ENCODE measurements around the gene CYFIP1.

The CYFIP1 gene

DNA sequence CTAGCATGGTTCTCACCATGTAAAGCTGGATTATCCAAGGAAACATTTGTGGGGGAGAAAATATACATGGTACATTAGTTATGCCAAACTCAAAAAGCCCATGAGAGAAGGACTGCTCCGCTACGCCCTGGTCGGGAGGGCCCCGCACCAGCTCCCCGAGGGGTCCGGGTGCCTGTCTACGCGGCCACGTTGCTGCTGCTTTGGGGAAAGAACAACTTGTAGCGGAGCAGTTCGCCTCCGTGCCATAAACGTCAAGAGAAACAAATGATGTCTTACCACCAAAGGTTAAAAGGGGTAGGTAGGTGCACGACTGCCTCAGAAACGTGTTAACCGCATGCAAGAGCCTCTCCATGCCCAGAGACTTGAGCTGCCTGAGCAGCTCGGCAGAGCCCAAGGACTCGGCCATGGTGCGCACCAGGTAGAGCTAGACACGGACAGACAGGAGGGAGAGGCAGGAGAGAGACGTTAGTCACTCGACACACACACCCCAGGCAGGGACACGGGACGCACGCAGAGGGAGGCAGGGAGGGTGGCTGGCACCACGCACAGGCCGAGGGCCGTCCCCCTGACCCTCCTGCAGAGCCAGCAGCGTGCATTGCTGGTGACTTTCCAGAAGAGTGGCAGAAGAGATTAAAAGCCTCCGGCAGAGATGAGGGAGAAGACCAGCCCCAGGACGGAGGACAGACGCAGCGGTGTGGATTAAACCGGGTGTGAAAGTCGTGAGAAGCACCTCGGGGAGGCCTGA is 63.4 kb downstream of the CYFIP1 start:
- DNase-seq (ENCODE audit: low read depth) = no peak

DNA sequence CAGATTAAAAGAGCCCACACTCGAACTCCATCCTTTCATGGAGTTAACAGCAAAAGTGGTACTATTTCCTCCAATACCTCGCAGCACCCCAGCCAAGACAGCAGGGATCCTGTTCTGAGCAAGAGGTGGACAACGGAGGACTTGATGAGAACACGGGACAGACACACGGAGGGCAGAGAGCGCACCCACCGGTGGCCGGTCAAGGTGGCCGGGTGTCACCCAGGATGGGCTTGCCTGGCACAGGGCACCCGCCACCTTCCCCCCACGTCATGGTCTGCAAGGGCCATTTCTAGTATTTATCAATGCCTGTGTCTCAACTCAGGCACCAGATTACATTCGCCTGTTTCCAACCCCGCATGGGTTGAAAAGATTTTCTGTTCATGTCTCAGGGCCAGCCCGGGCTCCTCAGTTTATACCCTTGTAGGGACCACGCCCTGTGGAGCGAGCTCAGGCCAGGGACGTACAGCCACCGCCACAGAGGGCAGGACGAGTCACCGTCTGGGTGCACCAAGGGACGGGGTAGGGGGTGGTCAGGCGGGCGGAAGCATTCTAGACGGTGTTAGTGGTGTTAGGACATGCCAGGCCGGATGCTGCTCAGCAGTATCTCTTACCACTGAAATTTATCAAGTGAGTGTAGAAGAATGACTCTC is 64.2 kb downstream of the CYFIP1 start:
- no peak for DNase-seq (ENCODE audit: low read depth)

DNA sequence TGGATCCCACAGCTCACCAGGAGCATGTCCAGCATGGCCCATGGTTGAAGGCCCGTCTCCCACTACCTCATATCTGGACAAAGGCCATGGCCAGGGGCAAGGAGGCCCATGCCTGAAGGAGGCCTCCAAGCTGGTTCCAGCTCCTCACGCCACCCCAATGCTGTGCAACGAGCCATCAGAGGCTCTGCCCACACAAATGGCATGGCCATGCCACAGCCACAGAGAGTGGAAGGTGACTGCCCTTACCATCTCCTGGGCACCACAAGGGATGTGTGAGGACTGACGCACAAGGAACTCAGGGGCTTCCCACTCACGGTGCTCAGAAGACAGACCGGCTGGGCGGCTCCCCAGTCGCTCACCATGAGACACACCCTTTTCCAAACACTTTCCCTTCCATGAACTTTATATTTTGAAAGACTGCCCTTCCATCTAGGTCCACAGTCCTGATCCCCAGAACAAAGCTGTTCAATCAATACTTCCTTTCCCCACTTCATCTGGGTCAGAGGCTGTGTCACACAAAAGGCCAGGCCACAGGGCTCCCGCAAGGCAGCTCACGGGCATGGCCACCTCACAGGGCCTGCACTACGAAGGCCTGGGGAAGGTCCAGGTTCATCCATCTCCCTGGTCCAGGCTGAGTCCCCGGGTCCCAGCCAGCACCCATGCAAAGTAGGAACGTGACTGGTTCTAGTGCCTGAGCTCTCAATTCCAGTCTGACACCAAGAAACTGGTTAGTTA is 66.4 kb downstream of the CYFIP1 start:
- no peak for DNase-seq (ENCODE audit: low read depth)

DNA sequence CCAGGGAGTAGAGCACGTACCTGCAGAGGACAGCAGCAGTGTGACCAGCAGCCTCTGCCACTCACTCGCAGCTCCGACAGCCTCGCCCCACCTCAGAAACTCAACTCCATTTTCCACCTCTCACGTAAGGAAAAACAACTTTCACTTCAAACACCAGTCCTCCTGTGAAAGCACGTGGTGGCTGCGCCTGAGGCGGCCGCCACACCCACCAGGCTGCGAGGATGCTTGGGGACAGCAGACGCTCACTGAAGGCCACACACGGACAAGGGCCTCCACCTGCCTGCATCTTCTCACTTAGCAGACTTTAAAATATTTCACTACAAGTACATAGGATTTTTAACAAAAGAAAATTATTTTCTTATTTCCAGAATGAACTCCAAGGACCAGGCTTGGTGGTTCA is 67.9 kb downstream of the CYFIP1 start:
- no peak for DNase-seq (ENCODE audit: low read depth)

DNA sequence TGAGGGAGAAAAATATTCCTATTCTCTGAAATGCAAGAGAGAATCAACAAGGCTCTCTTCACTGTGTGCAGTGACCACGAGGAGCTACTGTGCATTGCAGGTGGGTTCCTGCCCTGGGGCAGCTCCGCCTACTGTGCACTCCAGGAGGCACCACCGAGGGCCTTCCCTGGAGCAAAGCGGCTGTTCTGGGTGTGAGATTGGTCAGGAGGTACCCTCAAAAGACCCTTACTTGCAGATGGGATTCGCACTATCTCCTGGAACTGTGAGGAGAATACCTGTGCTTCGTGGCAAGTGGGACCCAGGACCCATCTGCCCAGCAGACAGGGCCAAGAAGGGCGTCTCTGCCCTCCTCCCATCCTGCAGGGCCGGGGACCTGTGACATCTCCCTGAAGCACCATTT is 68.9 kb downstream of the CYFIP1 start:
- no peak for DNase-seq (ENCODE audit: low read depth)

DNA sequence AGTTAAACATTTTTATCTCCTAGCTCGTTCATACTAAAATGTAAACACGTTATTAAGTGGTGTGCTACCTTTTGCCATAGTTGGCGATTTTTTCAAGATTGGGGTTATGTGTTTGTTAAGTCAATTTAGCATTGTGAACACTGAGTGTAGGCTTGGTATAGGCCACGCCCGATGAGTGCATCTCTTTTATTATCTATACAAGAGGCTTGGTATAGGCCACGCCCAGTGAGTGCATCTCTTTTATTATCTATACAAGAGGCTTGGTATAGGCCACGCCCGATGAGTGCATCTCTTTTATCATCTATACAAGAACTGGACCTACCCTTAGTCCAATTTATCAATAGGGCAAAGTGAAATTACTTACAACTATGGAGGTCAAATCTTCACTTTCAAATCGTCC is 71.3 kb downstream of the CYFIP1 start:
- DNase-seq (ENCODE audit: low read depth) = no peak

DNA sequence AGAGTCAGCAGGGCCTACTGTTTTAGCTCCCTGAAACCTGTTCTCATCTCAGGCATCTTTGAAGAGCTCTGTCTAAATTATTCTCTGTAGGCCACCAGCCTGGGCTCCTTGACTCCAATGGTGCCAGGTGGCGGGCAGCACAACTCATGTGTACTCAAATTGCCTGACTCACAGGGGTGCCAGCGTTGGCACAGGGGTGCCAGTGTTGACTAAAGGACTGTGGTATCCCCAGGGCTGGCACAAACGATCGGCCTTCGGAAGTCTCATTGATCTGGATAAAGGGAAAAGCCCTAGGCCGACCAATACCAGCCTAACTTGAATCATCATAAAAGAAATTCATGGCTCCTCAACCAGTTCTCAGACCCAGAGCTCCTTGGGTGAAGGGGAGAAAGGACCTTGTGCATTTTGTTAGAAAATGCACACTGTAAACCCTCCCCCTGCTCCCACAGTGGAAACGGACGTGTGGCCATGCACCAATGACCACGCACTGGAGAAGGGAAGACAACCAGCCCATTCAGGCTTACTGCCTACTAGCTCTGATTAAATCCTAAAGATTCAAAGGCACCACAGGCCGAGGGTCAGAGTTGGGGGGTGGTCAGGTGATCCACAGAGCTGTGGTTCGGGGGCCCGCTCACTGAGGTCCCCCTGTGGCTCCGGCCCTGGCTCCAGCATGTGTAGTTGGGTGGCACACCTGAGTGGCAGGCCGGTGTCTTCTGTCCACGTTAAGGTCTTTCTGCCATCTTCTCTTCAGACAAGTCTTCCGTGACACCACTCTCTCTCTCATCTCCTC is 72.8 kb downstream of the CYFIP1 start:
- DNase-seq (ENCODE audit: low read depth) = no peak

DNA sequence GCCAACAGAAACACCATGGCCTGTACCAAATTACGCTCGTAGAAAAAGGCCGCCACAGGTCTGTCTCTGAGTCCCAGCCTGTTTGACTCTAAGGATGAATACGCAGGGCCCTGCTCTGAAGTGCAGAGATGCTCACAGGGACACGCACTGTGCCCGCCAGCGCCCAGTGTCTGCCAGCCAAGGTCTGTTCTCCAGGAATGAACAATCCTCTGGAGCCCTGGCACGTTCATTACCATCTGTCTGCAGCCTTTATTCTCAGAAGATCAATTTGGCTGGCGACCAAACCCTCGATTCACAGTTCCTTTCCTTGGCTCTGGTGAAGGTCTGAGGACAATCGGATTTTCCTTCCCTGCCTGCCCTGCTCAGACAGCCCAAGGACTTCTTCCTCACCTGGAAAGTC is 75.4 kb downstream of the CYFIP1 start:
- DNase-seq (ENCODE audit: low read depth) = no peak

DNA sequence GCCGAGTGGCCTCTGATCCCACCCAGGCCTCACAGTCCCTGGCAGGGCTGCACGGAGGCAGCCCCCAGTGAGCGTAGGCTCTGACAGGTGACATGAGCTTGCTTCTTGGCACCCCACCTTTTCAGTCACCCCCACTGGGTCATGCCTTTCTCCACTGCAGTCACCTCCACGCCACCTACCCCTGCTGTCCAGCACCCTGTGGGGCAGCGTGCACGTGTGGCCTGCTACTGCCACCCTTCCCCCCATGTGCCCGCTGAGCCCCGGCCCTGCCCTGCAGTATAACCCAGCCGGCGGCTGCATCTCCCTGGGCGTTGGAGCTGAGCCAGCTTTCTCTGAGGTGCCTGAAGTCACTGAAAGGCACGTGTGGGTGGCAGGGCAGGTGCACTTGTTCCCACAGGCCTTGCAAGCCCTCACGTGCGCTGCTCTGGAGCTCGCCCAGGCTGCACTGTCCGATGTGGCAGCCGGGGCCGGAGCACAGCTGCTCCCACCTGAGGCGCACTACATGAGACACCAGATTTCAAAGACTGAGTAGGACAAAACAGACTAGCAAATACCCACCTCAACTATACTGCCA is 76.1 kb downstream of the CYFIP1 start:
- DNase-seq (ENCODE audit: low read depth) = no peak

DNA sequence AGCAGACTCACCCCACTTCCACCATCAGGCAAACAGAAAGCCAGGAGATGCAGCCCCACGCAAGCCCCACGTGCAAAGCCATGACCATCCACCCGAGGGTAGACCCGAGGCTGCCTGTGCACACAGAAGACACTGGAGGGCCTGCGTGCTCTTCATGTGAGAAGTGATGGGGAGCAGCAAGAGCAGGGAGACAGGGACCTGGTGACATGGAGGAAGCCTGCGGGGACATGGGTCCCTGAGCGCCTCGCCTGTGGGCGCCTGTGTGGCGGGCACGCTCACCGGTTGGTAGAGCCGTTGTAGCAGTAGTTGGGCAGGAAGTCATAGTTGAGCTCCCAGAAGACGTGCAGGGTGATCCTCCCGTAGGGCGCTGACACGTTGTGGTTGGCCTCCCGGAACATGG is 76.7 kb downstream of the CYFIP1 start:
- no peak for DNase-seq (ENCODE audit: low read depth)

DNA sequence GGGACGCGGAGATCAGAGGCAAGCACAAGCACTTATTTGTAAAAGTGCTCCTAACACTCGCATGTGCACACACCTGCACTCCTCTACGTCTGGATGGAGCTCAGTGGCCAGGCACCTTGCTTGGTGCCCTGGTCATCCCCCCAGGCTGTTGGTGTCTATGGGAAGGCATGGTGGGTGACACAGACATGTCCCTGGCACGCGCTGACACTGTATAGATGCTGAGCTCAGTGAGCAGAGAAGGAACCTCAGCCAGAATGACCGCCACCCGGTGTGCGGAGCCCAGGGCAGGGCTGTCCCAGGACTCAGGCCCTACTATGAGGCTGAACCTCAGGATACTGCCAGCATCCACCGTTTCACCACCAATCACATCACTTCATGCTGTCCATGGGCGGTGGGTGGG is 77.2 kb downstream of the CYFIP1 start:
- no peak for DNase-seq (ENCODE audit: low read depth)

DNA sequence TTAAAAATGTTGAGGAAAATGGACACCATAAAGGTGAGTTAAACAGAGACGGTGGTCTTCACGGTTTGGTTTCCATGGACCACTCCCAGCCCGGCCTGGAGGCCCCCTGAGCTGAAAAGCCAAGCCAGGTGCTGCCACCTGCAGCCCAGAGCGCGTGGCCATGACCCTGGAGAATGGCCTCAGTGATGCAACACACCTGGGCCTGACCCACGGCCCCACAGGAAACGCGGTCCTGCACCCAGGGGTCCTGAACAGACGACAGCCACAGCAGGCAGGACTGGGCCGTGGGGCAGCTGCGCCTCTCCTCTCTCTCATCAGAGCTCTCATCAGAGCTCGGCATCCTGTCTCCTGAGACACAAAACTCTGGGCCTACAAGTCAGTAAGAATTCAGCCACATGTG is 77.6 kb downstream of the CYFIP1 start:
- DNase-seq (ENCODE audit: low read depth) = no peak

DNA sequence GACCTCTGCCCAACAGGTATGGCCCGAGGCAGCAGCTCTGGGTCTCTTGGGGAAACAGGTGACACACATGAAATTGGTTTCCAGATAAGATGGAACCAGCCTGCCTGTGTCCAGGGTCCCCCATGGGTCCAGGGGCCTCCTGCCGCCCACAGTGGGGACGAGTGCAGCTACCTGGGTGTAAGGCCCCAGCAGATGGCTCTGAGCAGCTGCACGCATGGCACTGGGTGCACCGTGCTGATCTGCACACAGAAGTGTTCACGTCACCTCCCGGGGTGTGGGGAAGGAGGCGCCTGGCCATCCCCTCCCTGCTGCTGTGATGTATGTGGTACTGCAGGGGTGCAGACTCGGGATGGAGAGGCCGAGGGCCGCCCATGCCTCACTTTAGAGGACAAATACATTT is 78.1 kb downstream of the CYFIP1 start:
- no peak for DNase-seq (ENCODE audit: low read depth)

DNA sequence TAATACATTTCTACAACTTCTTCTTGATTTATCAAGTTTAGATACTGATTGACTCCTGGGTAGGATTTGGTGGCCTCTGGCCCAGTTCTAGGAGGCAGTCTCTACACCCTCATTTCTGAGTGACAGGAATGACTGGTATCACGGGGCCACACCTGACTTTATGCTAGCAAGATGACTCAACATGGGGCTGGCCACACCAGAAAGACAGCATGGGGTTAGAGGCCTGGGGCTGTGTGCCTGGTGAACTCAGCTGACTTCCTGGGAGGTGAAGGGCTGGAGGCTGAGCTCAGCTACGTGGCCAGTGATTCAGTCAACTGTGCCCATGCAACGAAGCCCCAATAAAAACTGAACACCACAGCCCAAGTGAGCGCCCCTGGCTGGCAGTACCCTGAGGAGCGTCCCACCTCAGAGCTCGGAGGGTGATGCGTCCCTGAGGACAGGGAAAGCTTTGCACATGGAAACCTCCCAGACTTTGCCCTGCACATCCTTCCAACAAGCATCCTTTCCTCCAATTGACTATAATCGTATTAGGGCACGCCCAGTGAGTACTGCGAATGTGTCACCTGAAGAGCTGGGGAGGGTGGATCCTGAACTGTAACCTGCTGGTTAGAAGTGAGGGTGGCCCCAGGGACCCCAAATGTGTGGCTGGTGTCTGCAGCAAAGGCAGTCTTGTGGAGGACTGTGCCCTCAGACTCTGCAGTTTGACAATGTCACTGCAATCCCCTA is 84.5 kb downstream of the CYFIP1 start:
- no peak for DNase-seq (ENCODE audit: low read depth)

DNA sequence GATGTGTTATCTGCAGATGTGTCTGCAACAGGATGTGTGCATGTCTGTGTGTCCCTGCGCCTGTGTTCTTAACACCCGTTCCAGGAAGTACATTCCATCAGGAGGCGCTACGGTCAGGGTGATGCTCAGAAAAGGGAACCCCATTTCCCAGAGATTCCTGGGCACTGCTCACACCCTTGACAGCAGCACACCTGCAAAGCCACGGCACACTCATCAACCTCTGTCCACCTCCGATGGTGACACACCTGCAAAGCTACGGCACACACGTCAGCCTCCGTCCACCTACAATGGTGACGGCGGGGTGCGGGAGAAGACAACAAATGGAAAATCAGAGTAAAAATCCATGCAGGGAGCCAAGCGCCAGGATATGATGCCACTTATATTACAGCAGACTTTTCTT is 86.3 kb downstream of the CYFIP1 start:
- no peak for DNase-seq (ENCODE audit: low read depth)

DNA sequence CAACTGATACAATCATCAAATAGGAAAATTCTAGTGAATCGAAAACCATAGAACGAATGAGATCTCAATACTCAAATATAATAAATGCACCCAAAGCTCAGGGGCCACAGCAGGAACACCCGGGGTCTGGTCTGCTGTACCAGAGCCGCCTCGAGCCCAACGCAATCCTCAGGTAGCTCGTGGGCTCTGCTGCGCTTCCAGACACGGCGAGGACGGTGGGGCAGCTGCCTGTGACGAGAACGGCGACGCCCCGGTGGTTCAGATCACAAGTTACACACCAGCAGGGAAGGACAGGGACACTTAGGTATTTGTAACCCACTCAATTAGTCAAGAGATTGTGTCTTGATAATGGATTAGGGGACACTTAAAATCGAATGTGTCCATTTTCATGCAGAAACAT is 87.1 kb downstream of the CYFIP1 start:
- no peak for DNase-seq (ENCODE audit: low read depth)

DNA sequence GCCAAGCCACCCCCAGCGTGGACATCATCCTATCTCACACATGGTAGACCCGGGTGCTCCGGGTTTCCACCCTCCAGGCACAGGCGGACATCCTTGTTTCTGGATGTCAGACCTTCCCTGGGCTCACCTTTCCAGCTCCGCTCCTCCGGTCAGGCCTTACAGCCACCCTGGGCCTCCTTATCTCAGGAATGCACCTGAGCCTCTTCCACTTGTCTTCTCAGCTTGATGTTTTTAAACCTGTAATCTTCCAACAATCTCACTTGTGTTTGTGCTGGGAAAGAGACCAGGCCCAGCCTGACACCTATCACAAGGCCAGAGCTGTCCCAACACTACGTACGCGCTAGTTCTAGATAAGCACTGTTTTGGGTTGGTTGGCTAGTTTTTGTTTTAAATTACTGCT is 87.8 kb downstream of the CYFIP1 start:
- DNase-seq (ENCODE audit: low read depth) = no peak

DNA sequence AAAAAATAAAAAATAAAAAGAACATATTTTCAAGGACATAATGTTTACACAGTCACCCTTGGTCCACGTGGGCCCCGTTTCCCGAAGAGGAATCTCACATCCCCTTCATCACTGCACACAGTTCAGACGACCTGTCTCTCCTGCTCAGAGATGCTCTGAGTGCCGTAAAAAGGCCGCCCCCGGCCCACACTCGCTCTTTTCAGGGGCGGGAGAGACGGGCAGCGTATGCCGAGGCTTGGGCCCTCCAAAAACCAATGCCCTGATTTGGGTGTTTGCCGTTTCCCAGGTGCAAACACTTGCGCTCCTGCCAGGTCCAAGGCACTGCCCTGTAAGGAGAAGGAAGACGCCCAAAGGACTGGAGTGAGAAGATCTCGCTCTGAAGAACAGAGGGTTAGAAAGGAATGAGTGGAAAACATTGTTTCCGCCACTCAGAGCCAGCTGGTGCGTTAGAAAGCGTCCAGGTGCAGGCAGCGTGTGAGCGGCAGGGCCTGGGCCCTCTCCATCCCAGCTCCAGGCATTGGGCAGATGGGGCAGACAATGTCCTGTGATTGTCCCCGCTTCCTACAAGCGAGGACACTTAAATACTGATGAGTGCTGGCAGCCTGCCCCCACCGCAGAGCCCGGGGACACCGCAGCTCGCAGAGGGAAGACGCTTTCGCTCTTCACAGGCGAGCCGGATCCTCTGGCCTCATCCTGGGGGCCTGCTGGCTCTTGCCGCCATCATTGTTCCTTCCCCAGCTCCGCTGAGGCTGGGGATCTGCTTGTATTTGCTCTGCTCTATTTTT is 88.5 kb downstream of the CYFIP1 start:
- DNase-seq (ENCODE audit: low read depth) = no peak

DNA sequence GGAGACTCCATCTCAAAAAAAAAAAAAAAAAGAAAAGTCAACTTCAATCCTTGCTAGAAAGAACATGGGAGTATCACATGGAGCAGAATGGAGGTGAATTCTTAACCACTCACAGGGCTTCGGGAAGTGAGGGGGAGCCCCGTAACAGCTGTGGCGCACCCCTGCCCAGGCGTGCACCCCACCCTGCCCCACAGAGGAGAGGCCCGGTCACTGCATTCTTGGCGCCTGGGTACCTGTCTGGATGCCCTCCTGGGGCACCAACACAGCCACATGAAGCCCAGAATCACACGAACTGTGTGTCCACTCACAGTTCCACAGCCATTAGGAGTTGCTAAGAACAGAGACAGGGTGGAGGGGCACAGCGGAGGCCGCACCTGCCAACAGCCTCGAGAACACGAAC is 89.9 kb downstream of the CYFIP1 start:
- no peak for DNase-seq (ENCODE audit: low read depth)

DNA sequence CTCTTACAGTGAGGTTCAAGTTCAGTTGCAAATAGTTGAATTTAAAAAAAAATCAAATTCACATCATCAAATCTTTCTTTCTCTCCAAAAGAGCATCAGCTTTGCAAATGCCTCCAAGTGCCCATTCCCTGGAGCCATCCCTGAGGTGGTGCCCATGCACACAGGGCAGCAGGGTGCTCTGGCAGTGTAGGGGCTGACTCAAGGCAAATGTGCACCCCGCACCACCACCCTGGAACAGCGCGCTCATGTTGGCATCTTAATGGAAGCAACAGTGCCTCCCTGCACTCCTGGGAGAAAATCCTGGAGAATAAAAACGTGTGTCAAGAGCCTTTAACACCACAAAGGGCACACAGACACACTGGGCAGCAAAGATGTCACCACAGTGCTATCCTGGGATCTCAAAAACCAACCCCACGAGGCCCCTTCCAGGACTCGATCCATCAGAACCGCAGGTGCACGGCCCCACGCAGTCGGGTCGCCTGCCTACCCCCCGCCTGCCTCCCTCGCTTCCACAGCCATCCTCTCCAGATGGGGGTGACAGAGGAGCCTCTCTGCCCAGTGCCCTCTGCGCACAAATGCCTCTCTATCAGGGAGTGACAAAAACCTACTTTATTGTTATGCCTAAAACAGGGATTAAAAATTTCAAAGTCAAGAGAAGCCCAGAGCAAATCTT is 90.9 kb downstream of the CYFIP1 start:
- DNase-seq (ENCODE audit: low read depth) = no peak
